Pancreas (tissue), 10 donors: ENCODE results near the gene ACSBG1. TPM values are rescaled to one million over a fixed set of nuclear protein-coding genes. Genes with fewer than 3 reads are reported as not detected.

Experiments
- ATAC-seq, 4 donors: fragments of 200-7000 bp; cut with Tn5 transposase; one replicate each; pipeline versions ENCODE4 v1.8.0 to v1.9.1; 2020; ENCODE audit warnings: mild to moderate bottlenecking in 4 of 4, moderate library complexity in 4 of 4
- DNase-seq, 6 donors: peaks; one replicate each; pipeline ENCODE4 v3.0.0-alpha.2; 2020
- FAIRE-seq: peaks from 2 replicates; lab custom pipeline; 2012; peaks lifted over from hg19 to GRCh38; lab: Jason Lieb, UNC
- H3K27ac ChIP-seq, 4 donors: fragments of 200-600 bp; sonication (generic); 1 replicate in 3 of 4; 2 replicates in 1 of 4; pipeline versions ENCODE4 v1.5.0 to v1.8.0; 2020
- H3K27me3 ChIP-seq, 4 donors: fragments of 200-600 bp; one replicate each; pipeline ENCODE4 v1.8.0; 2021
- H3K36me3 ChIP-seq, 3 donors: fragments of 200-600 bp; sonication (generic) in 1 of 3; one replicate each; pipeline versions ENCODE4 v1.5.0 to v1.8.0; 2020 to 2021
- H3K4me1 ChIP-seq, 3 donors: fragments of 200-600 bp; one replicate each; pipeline ENCODE4 v1.8.0; 2021
- H3K4me3 ChIP-seq, 4 donors: fragments of 200-600 bp; sonication (generic) in 2 of 4; one replicate each; pipeline versions ENCODE4 v1.5.0 to v1.8.0; 2020 to 2021
- H3K9me3 ChIP-seq, 4 donors: fragments of 200-600 bp; one replicate each; pipeline ENCODE4 v1.8.0; 2021
- CTCF ChIP-seq, 4 donors: fragments of 200-600 bp; sonication (generic) in 3 of 4; IDR thresholded peaks; one replicate each; pipeline versions ENCODE4 v1.5.0 to v1.8.0; 2021; ENCODE audit warnings: antibody characterized with exemption in 4 of 4
- WGBS, 2 donors: extraction: QIAGEN DNeasy Blood & Tissue Kit; methylation state at CpG; one replicate each; pipeline ENCODE4 v1.1.7; 2013; 5-methylcytosine and 5-hydroxymethylcytosine counted together
- intact Hi-C, 3 donors: fragments of 100-400 bp; cut with DNase I; formaldehyde crosslinking; loops; one replicate each; pipeline versions ENCODE4 v1.11.1 to v1.14.2; 2022
- polyA plus RNA-seq, 2 donors: library from polyadenylated mRNA; stranded (reverse); fragments of 200-250 nt; gene quantifications; one replicate each; pipeline ENCODE4 v1.2.3, GENCODE V29; 2013
- total RNA-seq, 6 donors: library from RNA; stranded (reverse); fragmentation: NEBNext Ultra II Directional in 4 of 6; extraction: Animal tissue kit (Norgen Biotek cat#: 25700) in 4 of 6; gene quantifications; one replicate each; pipeline versions ENCODE4 v1.2.1 to v1.2.4, GENCODE V29; 2021 to 2023
- donor health status: healthy with polysubstance abuse.
- donor health status: DM: no; HTN: no; CAD: no; lungs with moderate emphysema.
- donor health status: DM: no; HTN: no; CAD: no.
- donor health status: control.
- donor health status: control.
- donor health status: Bipolar disorder and iron deficiency.
- donor health status: DM: yes; HTN: yes; CAD: no.
- donor health status: DM: no; HTN: no; CAD: no.
- donor health status: DM: no; HTN: no; CAD: no.
- donor health status: DM: yes; HTN: yes; CAD: no.

ACSBG1 gene
- total and polyA plus RNA-seq, 8 donors = 0.04 to 0.12 (median 0.04) TPM; not detected in 5

DNA sequence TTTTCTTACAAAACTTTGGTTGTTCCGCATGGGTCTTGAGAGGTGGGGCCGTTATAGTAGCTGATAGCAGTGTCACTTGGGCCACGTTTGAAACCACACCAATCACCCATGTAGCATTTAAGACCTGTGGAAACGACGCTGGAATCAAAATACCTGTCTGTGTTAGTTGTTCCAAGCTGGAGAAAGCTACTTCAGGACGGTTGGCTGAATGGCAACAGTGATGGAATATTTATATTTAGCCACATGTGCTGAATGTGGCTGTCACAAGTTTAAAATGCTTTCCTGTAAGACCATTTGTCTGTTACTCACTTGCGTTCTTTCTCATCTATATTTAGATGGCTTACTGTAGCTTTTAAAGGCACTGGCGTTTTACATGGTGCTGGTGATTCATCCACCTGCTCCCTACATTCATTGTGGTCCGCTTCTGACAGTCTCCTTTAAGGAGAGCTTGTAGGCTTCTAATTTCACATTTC is 31.4 kb upstream of the ACSBG1 start:
- intact Hi-C loops = no loop called here
- no peaks in the 10 kb centered on the region for H3K36me3 ChIP-seq
- FAIRE-seq = no peak

GRCh38 chr15:78265137-78265460 is 30.7 kb upstream of the ACSBG1 start:
- peak in 2 of 4 donors; percentile 4 to 5 for ATAC-seq
- FAIRE-seq = no peak
- 58 to 59% methylated on average over 12 of the region's 12 CpGs for WGBS, 2 donors
- Histone ChIP-seq H3K4me3 (peak overlapping the region; percentile 30 to 59 (median 56)), H3K36me3 (no peaks in the 10 kb centered on the region), H3K4me1 (peaks cover 0 to 5% (median 0%) of the 10 kb centered on the region in 3 donors), H3K27ac (peak overlapping the region in 1 of 4 donors; percentile 44), H3K27me3 (no peaks in the 10 kb centered on the region), H3K9me3 (no peaks in the 10 kb centered on the region)
- intact Hi-C loops = no loop called here
- DNase-seq = no peak
- TF ChIP-seq CTCF (IDR thresholded peaks at IDR 0.05) = no peak

More for the DNA sequence above, 31.4 kb upstream of the ACSBG1 start:
- H3K27ac ChIP-seq = no peak overlapping the region
- TF ChIP-seq CTCF (IDR thresholded peaks at IDR 0.05) = no peak
- no peak overlapping the region for H3K4me3 ChIP-seq
- no peaks in the 10 kb centered on the region for H3K9me3 ChIP-seq
- ATAC-seq (peak in 3 of 4 donors; percentile 4 to 40 (median 6)), DNase-seq (no peak)
- peaks cover 0 to 5% (median 0%) of the 10 kb centered on the region in 3 donors for H3K4me1 ChIP-seq
- WGBS, 2 donors = 80 to 87% methylated on average over 9 of the region's 9 CpGs
- no peaks in the 10 kb centered on the region for H3K27me3 ChIP-seq

DNA sequence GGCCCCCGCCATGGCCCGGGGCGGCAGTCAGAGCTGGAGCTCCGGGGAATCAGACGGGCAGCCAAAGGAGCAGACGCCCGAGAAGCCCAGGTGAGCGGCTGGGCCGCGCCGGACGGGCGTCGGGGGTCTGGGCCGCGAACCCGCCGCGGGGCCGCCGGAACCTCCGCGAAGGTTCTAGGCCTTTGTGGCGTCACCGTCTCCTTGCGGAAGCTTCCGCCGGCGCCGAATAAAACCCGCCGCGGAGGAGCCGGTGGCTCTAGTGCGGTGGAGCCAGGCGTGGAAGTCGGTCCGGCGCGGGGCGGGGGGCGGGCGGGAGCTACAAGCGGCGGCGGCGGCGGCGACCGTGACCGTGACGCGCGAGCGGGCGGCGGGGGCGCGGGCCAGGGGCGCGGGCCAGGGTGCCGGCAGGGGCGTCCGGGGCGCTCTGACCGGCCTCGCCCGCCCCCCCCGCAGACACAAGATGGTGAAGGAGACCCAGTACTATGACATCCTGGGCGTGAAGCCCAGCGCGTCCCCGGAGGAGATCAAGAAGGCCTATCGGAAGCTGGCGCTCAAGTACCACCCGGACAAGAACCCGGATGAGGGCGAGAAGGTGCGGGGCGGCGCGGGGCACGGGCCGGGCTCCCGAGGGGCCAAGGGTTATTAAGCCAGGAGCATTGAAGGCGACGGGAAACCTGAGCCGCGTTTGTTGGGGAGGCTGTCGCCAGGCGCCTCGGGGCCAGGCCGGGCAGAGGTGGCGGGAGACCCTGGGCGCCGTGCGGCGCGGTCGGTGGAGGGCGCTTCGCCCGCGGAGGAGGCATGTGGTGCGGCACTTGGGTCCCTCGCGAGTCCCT is 30.2 kb upstream of the ACSBG1 start, which contains the start of gene DNAJA4:
Gene DNAJA4, plus strand, starts transcription at position 259 of the 833 bp plus-strand sequence. Its CDS starts 202 bp downstream, at position 461.
- Histone ChIP-seq H3K27ac (peak within 1 kb of the TSS in 2 of 4 donors; percentile 28 to 48), H3K27me3 (no peaks in the 10 kb centered on the region), H3K9me3 (no peaks in the 10 kb centered on the region), H3K4me3 (peak within 1 kb of the TSS; percentile 30 to 59 (median 56)), H3K4me1 (peaks cover 0 to 5% (median 0%) of the 10 kb centered on the region in 3 donors), H3K36me3 (no peaks in the 10 kb centered on the region)
- peak; percentile 36 to 79 (median 52) for DNase-seq
- FAIRE-seq = no peak
- WGBS, 2 donors = 7 to 11% methylated on average over 75 to 107 of the region's 107 CpGs
- ATAC-seq = peak; percentile 67 to 80 (median 76)
- no peak for TF ChIP-seq CTCF (IDR thresholded peaks at IDR 0.05)
- intact Hi-C loops = no loop called here

DNA sequence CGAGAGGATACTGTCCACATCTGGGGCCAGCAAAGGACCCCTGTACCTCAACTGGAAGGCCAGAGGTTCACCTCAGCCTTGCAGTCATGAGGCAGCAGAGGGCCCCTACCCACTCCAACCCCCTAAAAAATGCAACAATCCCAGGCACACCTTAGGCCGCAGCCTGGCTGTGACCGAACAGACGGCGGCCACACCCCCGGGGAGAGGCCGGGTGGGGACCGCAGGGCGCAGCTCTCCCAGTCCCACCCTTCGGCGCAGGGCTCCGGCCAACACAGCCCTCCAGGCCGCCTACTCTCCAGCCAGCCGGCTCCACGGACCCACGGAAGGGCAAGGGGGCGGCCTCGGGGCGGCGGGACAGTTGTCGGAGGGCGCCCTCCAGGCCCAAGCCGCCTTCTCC is 29.5 kb upstream of the ACSBG1 start:
- DNase-seq = peak in 1 of 6 donors; percentile 34
- Histone ChIP-seq H3K27ac (peak overlapping the region in 2 of 4 donors; percentile 28 to 48), H3K4me1 (peaks cover 0 to 5% (median 0%) of the 10 kb centered on the region in 3 donors), H3K27me3 (no peaks in the 10 kb centered on the region), H3K4me3 (peak overlapping the region in 2 of 4 donors; percentile 55 to 57), H3K9me3 (no peaks in the 10 kb centered on the region), H3K36me3 (no peaks in the 10 kb centered on the region)
- no peak for TF ChIP-seq CTCF (IDR thresholded peaks at IDR 0.05)
- no peak for FAIRE-seq
- intact Hi-C loops = no loop called here
- peak in 1 of 4 donors; percentile 24 for ATAC-seq
- WGBS, 2 donors = 83 to 85% methylated on average over 23 of the region's 23 CpGs
